Measurements from ENCODE around the gene WIZ. TPM values are rescaled to one million over a fixed set of nuclear protein-coding genes. Genes with fewer than 3 reads are reported as not detected.

The WIZ gene
- total RNA-seq, 4 donors from 2014 or later: 23.0 to 48.5 (median 29.6) TPM

- no peaks in the 10 kb centered on the region for H3K9me3 ChIP-seq
- H3K27me3 ChIP-seq: peaks cover 9% of the 10 kb centered on the region
- H3K4me1 ChIP-seq: peaks cover 9 to 28% of the 10 kb centered on the region in 2 donors
- no peaks in the 10 kb centered on the region for H3K36me3 ChIP-seq
- 22 to 33% methylated on average over 22 to 54 of the region's 86 CpGs for WGBS, 2 donors
- H3K27ac ChIP-seq: no peak overlapping the region
- DNase-seq: no peak
- TF ChIP-seq CTCF (IDR thresholded peaks at IDR 0.05) (no peak), POLR2A (IDR thresholded peaks at IDR 0.05) (no peak)
- intact Hi-C loops (cut with DNase I): no loop called here
- H3K4me3 ChIP-seq (replicated peaks in 1 of 3): no peak overlapping the region
Observed at GRCh38 chr19:15456871-15457700, 7.3 kb upstream of the WIZ start.

- TF ChIP-seq CTCF (IDR thresholded peaks at IDR 0.05): no peak
- TF ChIP-seq POLR2A (IDR thresholded peaks at IDR 0.05): no peak
- no peak for DNase-seq
- no peak overlapping the region for H3K4me3 ChIP-seq (replicated peaks in 1 of 3)
Observed at GRCh38 chr19:15456441-15456840, 6.7 kb upstream of the WIZ start.

GRCh38 chr19:15455996-15456395, 6.2 kb upstream of the WIZ start:
- no peak for DNase-seq
- intact Hi-C loops (cut with DNase I): no loop called here
- Histone ChIP-seq H3K27ac (no peak overlapping the region), H3K4me1 (peaks cover 9 to 28% of the 10 kb centered on the region in 2 donors), H3K27me3 (peaks cover 9% of the 10 kb centered on the region), H3K4me3 (replicated peaks in 1 of 3) (no peak overlapping the region), H3K9me3 (no peaks in the 10 kb centered on the region), H3K36me3 (no peaks in the 10 kb centered on the region)
- TF ChIP-seq CTCF (IDR thresholded peaks at IDR 0.05) (no peak), POLR2A (IDR thresholded peaks at IDR 0.05) (no peak)
- 87 to 91% methylated on average over 8 to 9 of the region's 9 CpGs for WGBS, 2 donors

More at GRCh38 chr19:15456441-15456840, 6.7 kb upstream of the WIZ start:
- peaks cover 9% of the 10 kb centered on the region for H3K27me3 ChIP-seq
- 24 to 36% methylated on average over 8 of the region's 14 CpGs for WGBS, 2 donors
- intact Hi-C loops (cut with DNase I): no loop called here
- no peaks in the 10 kb centered on the region for H3K36me3 ChIP-seq
- H3K4me1 ChIP-seq: peaks cover 9 to 28% of the 10 kb centered on the region in 2 donors
- no peaks in the 10 kb centered on the region for H3K9me3 ChIP-seq
- no peak overlapping the region for H3K27ac ChIP-seq

- intact Hi-C loops (cut with DNase I): no loop called here
- Histone ChIP-seq H3K36me3 (no peaks in the 10 kb centered on the region), H3K4me1 (peaks cover 11 to 30% of the 10 kb centered on the region in 2 donors), H3K27me3 (peaks cover 9% of the 10 kb centered on the region), H3K4me3 (replicated peaks in 1 of 3) (no peak overlapping the region), H3K9me3 (no peaks in the 10 kb centered on the region), H3K27ac (no peak overlapping the region)
- peak; percentile 34 to 52 for DNase-seq
- TF ChIP-seq POLR2A (IDR thresholded peaks at IDR 0.05) (no peak), CTCF (IDR thresholded peaks at IDR 0.05) (peak in 1 of 6 experiments; percentile 18)
- 75 to 89% methylated on average over 6 to 7 of the region's 17 CpGs for WGBS, 2 donors
Observed at GRCh38 chr19:15453906-15454860, 4.4 kb upstream of the WIZ start.
